ENCODE results near the gene PPP3CB. TPM values are rescaled to one million over a fixed set of nuclear protein-coding genes. Genes with fewer than 3 reads are reported as not detected.

Gene PPP3CB
- total RNA-seq, 1 donor from 2014 or later, result 42.4 TPM

- H3K4me3 Mint-ChIP-seq, result no peak overlapping the region
These were observed 62.9 kb downstream of the PPP3CB start for GRCh38 chr10:73432646-73433537.

GRCh38 chr10:73426318-73426717 lies 69.5 kb downstream of the PPP3CB start:
- H3K27me3 Mint-ChIP-seq, result no peaks in the 10 kb centered on the region

More at GRCh38 chr10:73432646-73433537, 62.9 kb downstream of the PPP3CB start:
- Mint-ChIP-seq H3K27ac (no peak overlapping the region), H3K27me3 (no peaks in the 10 kb centered on the region), H3K36me3 (peaks cover 7% of the 10 kb centered on the region), H3K4me1 (ENCODE audit: unreplicated experiment) (peaks cover 7% of the 10 kb centered on the region), H3K9me3 (no peaks in the 10 kb centered on the region)
- no peak for DNase-seq (ENCODE audit: extremely low spot score, unreplicated experiment)
- TF ChIP-seq CTCF (conservative IDR thresholded peaks at IDR 0.05), result no peak

GRCh38 chr10:73424478-73424877 lies 71.3 kb downstream of the PPP3CB start:
- H3K9me3 Mint-ChIP-seq, result no peaks in the 10 kb centered on the region
- no peaks in the 10 kb centered on the region for H3K27me3 Mint-ChIP-seq
- H3K36me3 Mint-ChIP-seq, result peaks cover 42% of the 10 kb centered on the region
- no peak for DNase-seq (ENCODE audit: extremely low spot score, unreplicated experiment)
- TF ChIP-seq CTCF (conservative IDR thresholded peaks at IDR 0.05), result no peak
- H3K27ac Mint-ChIP-seq, result no peak overlapping the region
- peak overlapping the region; percentile 31 for H3K4me3 Mint-ChIP-seq
- peaks cover 5% of the 10 kb centered on the region for H3K4me1 Mint-ChIP-seq (ENCODE audit: unreplicated experiment)

More at GRCh38 chr10:73426318-73426717, 69.5 kb downstream of the PPP3CB start:
- Mint-ChIP-seq H3K9me3 (no peaks in the 10 kb centered on the region), H3K4me1 (ENCODE audit: unreplicated experiment) (peaks cover 5% of the 10 kb centered on the region), H3K36me3 (peaks cover 46% of the 10 kb centered on the region), H3K27ac (no peak overlapping the region), H3K4me3 (no peak overlapping the region)
- no peak for DNase-seq (ENCODE audit: extremely low spot score, unreplicated experiment)
- no peak for TF ChIP-seq CTCF (conservative IDR thresholded peaks at IDR 0.05)

- H3K9me3 Mint-ChIP-seq, result no peaks in the 10 kb centered on the region
- no peak overlapping the region for H3K4me3 Mint-ChIP-seq
- peaks cover 42% of the 10 kb centered on the region for H3K36me3 Mint-ChIP-seq
- H3K27ac Mint-ChIP-seq, result no peak overlapping the region
- DNase-seq (ENCODE audit: extremely low spot score, unreplicated experiment), result no peak
- TF ChIP-seq CTCF (conservative IDR thresholded peaks at IDR 0.05), result no peak
- peaks cover 9% of the 10 kb centered on the region for H3K4me1 Mint-ChIP-seq (ENCODE audit: unreplicated experiment)
- no peaks in the 10 kb centered on the region for H3K27me3 Mint-ChIP-seq
These were observed 72.5 kb downstream of the PPP3CB start for GRCh38 chr10:73423309-73423708.

GRCh38 chr10:73416571-73416970 lies 79.3 kb downstream of the PPP3CB start:
- no peaks in the 10 kb centered on the region for H3K27me3 Mint-ChIP-seq
- TF ChIP-seq CTCF (conservative IDR thresholded peaks at IDR 0.05), result no peak
- no peak for DNase-seq (ENCODE audit: extremely low spot score, unreplicated experiment)

More at GRCh38 chr10:73416571-73416970, 79.3 kb downstream of the PPP3CB start:
- Mint-ChIP-seq H3K4me1 (ENCODE audit: unreplicated experiment) (peaks cover 15% of the 10 kb centered on the region), H3K36me3 (no peaks in the 10 kb centered on the region), H3K9me3 (no peaks in the 10 kb centered on the region), H3K27ac (no peak overlapping the region), H3K4me3 (no peak overlapping the region)
